ENCODE results near the gene NRIP2.

NRIP2 gene

GRCh38 chr12:2823483-2823882, 11.4 kb downstream of the NRIP2 start:
- no peak overlapping the region for H3K4me3 ChIP-seq (ENCODE audit: low read length)
- no peak for TF ChIP-seq CTCF (IDR thresholded peaks at IDR 0.05; ENCODE audit: insufficient read depth, low read depth, low read length, missing control alignments)
- DNase-seq (ENCODE audit: low read depth), result no peak

- no peak for TF ChIP-seq CTCF (IDR thresholded peaks at IDR 0.05; ENCODE audit: insufficient read depth, low read depth, low read length, missing control alignments)
- no peak overlapping the region for H3K4me3 ChIP-seq (ENCODE audit: low read length)
- no peak for DNase-seq (ENCODE audit: low read depth)
Observed at GRCh38 chr12:2820432-2820831, 14.4 kb downstream of the NRIP2 start.

- no peak for TF ChIP-seq CTCF (IDR thresholded peaks at IDR 0.05; ENCODE audit: insufficient read depth, low read depth, low read length, missing control alignments)
- no peak overlapping the region for H3K4me3 ChIP-seq (ENCODE audit: low read length)
- DNase-seq (ENCODE audit: low read depth), result no peak
Observed at GRCh38 chr12:2819810-2820209, 15.0 kb downstream of the NRIP2 start.

- peak; percentile 73 for DNase-seq (ENCODE audit: low read depth)
- TF ChIP-seq CTCF (IDR thresholded peaks at IDR 0.05; ENCODE audit: insufficient read depth, low read depth, low read length, missing control alignments), result peak; percentile 86
Observed at GRCh38 chr12:2813214-2814185, 21.3 kb downstream of the NRIP2 start.

GRCh38 chr12:2812290-2813213, 22.3 kb downstream of the NRIP2 start, which contains the start of gene ITFG2:
Gene ITFG2, plus strand, starts transcription at chr12:2812668. Its CDS starts 93 bp downstream, at chr12:2812761.
- peak within 1 kb of the TSS; percentile 95 for H3K4me3 ChIP-seq (ENCODE audit: low read length)
- no peak for TF ChIP-seq CTCF (IDR thresholded peaks at IDR 0.05; ENCODE audit: insufficient read depth, low read depth, low read length, missing control alignments)

More at GRCh38 chr12:2813214-2814185, 21.3 kb downstream of the NRIP2 start:
- peak overlapping the region; percentile 95 for H3K4me3 ChIP-seq (ENCODE audit: low read length)

GRCh38 chr12:2811801-2812200, 23.0 kb downstream of the NRIP2 start:
- TF ChIP-seq CTCF (IDR thresholded peaks at IDR 0.05; ENCODE audit: insufficient read depth, low read depth, low read length, missing control alignments), result no peak
- H3K4me3 ChIP-seq (ENCODE audit: low read length), result peak overlapping the region; percentile 95
- peak; percentile 57 for DNase-seq (ENCODE audit: low read depth)

More at GRCh38 chr12:2812290-2813213, 22.3 kb downstream of the NRIP2 start, which contains the start of gene ITFG2:
- DNase-seq (ENCODE audit: low read depth), result peak; percentile 98

All from epithelial cell of esophagus (primary cell).